GM04503 (cell line): ENCODE measurements around the gene SMURF2.
"Not testable (repeated sequence)": the region's sequence is repeated elsewhere in the genome, so short reads cannot be mapped to it uniquely, and the experiment has no call there.

Experiments
- DNase-seq: peaks from one replicate; pipeline ENCODE4 v3.0.0-alpha.2; 2012; ENCODE audit warnings: low read depth

SMURF2 gene

GRCh38 chr17:64661976-64662773 is at the start of gene SMURF2:
Gene SMURF2, minus strand, starts transcription at chr17:64662307. Its CDS starts 427 bp downstream, at chr17:64661880.
- no peak for DNase-seq

- no peak for DNase-seq
Observed at GRCh38 chr17:64709481-64709880, 47.4 kb upstream of the SMURF2 start.

- peak; percentile 96 for DNase-seq
Observed at GRCh38 chr17:64707050-64707591, 45.0 kb upstream of the SMURF2 start.

- DNase-seq, result no peak
Observed at GRCh38 chr17:64706224-64707049, 44.3 kb upstream of the SMURF2 start.

GRCh38 chr17:64702815-64703214 is 40.7 kb upstream of the SMURF2 start:
- no peak for DNase-seq

GRCh38 chr17:64698725-64699124 is 36.6 kb upstream of the SMURF2 start:
- no peak for DNase-seq

GRCh38 chr17:64694207-64694606 is 32.1 kb upstream of the SMURF2 start:
- DNase-seq, result no peak

GRCh38 chr17:64692187-64692586 is 30.1 kb upstream of the SMURF2 start:
- DNase-seq, result no peak

GRCh38 chr17:64689106-64689505 is 27.0 kb upstream of the SMURF2 start:
- no peak for DNase-seq

- no peak for DNase-seq
Observed at GRCh38 chr17:64688481-64688880, 26.4 kb upstream of the SMURF2 start.

- peak; percentile 61 for DNase-seq
Observed at GRCh38 chr17:64687961-64688360, 25.9 kb upstream of the SMURF2 start.

- DNase-seq, result no peak
Observed at GRCh38 chr17:64687376-64687775, 25.3 kb upstream of the SMURF2 start.

- no peak for DNase-seq
Observed at GRCh38 chr17:64686705-64687104, 24.6 kb upstream of the SMURF2 start.

- no peak for DNase-seq
Observed at GRCh38 chr17:64685705-64686104, 23.6 kb upstream of the SMURF2 start.

- no peak for DNase-seq
Observed at GRCh38 chr17:64683796-64684195, 21.7 kb upstream of the SMURF2 start.

GRCh38 chr17:64682261-64683181 is 20.4 kb upstream of the SMURF2 start:
- no peak for DNase-seq

- DNase-seq, result peak; percentile 99
Observed at GRCh38 chr17:64679710-64680216, 17.7 kb upstream of the SMURF2 start.

GRCh38 chr17:64676763-64677162 is 14.7 kb upstream of the SMURF2 start:
- no peak for DNase-seq

GRCh38 chr17:64670843-64671590 is 8.9 kb upstream of the SMURF2 start:
- not testable (repeated sequence) for DNase-seq

GRCh38 chr17:64667807-64668721 is 6.0 kb upstream of the SMURF2 start:
- not testable (repeated sequence) for DNase-seq
